Spinal cord (tissue), 10 donors: ENCODE results near the gene C17orf113. TPM values are rescaled to one million over a fixed set of nuclear protein-coding genes. Genes with fewer than 3 reads are reported as not detected.

Experiments
- DNase-seq, 6 donors: peaks; one replicate each; pipeline versions ENCODE4 v3.0.0 to v3.0.0-alpha.2; 2013 to 2015; ENCODE audit warnings: low spot score in 6 of 6, low read depth in 4 of 6
- H3K27ac ChIP-seq: one replicate; pipeline ENCODE4 v1.5.1; 2013; ENCODE audit warnings: low read depth, low read length, control low read depth
- H3K27me3 ChIP-seq: one replicate; pipeline ENCODE4 v1.6.1; 2013; ENCODE audit warnings: low read length; ENCODE audit not compliant: control insufficient read depth, insufficient read depth
- H3K36me3 ChIP-seq: one replicate; pipeline ENCODE4 v1.6.1; 2013; ENCODE audit warnings: low read length; ENCODE audit not compliant: control insufficient read depth, insufficient read depth
- H3K4me1 ChIP-seq: one replicate; pipeline ENCODE4 v1.6.1; 2013; ENCODE audit warnings: low read length; ENCODE audit not compliant: control insufficient read depth, insufficient read depth
- H3K4me3 ChIP-seq: one replicate; pipeline ENCODE4 v1.5.1; 2013; ENCODE audit warnings: low read depth, low read length, control low read depth
- H3K9me3 ChIP-seq: one replicate; pipeline ENCODE4 v1.6.1; 2013; ENCODE audit warnings: low read length; ENCODE audit not compliant: control insufficient read depth, insufficient read depth
- WGBS: methylation state at CpG from one replicate; pipeline ENCODE4 v1.1.5; 2013; ENCODE audit warnings: missing lambda C conversion rate; ENCODE audit not compliant: insufficient coverage; 5-methylcytosine and 5-hydroxymethylcytosine counted together
- polyA plus RNA-seq, 2 donors: library from polyadenylated mRNA; unstranded; fragments of 120-200 nt; gene quantifications; one replicate each; pipeline ENCODE4 v1.2.1, GENCODE V29; 2013; ENCODE audit not compliant: insufficient read length in 2 of 2
- total RNA-seq, 2 donors: library from RNA; depleted of rRNA in 1 of 2; stranded (reverse); fragments of 120-200 nt in 1 of 2; fragments of >200 nt in 1 of 2; gene quantifications; one replicate each; pipeline versions ENCODE4 v1.2.3 to v1.2.4, GENCODE V29; 2013 to 2014
- donor health status: healthy.

C17orf113 gene
- total and polyA plus RNA-seq, 4 donors: 3.0 to 4.5 (median 3.2) TPM

GRCh38 chr17:42045719-42046118, 4.7 kb downstream of the C17orf113 start:
- no peak overlapping the region for H3K27ac ChIP-seq
- no peaks in the 10 kb centered on the region for H3K9me3 ChIP-seq
- H3K4me1 ChIP-seq: peaks cover 14% of the 10 kb centered on the region
- H3K27me3 ChIP-seq: no peaks in the 10 kb centered on the region
- H3K36me3 ChIP-seq: peaks cover 18% of the 10 kb centered on the region
- H3K4me3 ChIP-seq: no peak overlapping the region
- WGBS: 61% methylated on average over 1 of the region's 1 CpG
- no peak for DNase-seq

- WGBS: 93% methylated on average over 19 of the region's 20 CpGs
- Histone ChIP-seq H3K4me3 (no peak overlapping the region), H3K27ac (no peak overlapping the region), H3K4me1 (peaks cover 6% of the 10 kb centered on the region), H3K27me3 (no peaks in the 10 kb centered on the region), H3K36me3 (peaks cover 26% of the 10 kb centered on the region), H3K9me3 (no peaks in the 10 kb centered on the region)
- DNase-seq: no peak
These were observed 7.6 kb downstream of the C17orf113 start for GRCh38 chr17:42042598-42043319.

- no peaks in the 10 kb centered on the region for H3K9me3 ChIP-seq
- DNase-seq: no peak
- H3K4me3 ChIP-seq: no peak overlapping the region
- H3K4me1 ChIP-seq: peaks cover 6% of the 10 kb centered on the region
- H3K27ac ChIP-seq: no peak overlapping the region
- H3K36me3 ChIP-seq: peaks cover 28% of the 10 kb centered on the region
- no peaks in the 10 kb centered on the region for H3K27me3 ChIP-seq
These were observed 8.8 kb downstream of the C17orf113 start for GRCh38 chr17:42041619-42042018.

DNA sequence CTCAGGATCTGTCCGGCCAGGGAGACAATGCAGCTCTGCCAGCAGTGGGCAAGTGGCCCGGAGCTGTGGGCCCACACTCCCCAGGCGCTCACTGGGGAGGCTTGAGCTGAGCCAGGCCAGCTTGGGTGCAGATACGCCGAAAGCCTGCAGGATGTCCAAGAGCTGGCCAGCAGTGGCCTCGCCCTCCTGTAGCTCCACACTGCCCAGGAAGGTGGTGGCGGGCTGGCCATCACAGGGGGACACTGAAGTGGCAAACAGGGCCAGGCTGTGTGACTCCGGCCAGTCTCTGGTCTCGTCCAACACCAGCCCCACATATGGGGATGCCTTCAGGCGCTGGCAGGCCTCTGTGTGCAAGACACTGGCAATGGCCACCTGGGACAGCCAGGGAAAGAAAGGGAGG, 9.6 kb downstream of the C17orf113 start:
- peaks cover 6% of the 10 kb centered on the region for H3K4me1 ChIP-seq
- 96% methylated on average over 10 of the region's 10 CpGs for WGBS
- DNase-seq: no peak
- no peak overlapping the region for H3K4me3 ChIP-seq
- H3K9me3 ChIP-seq: no peaks in the 10 kb centered on the region
- peaks cover 28% of the 10 kb centered on the region for H3K36me3 ChIP-seq
- no peak overlapping the region for H3K27ac ChIP-seq
- H3K27me3 ChIP-seq: no peaks in the 10 kb centered on the region

DNA sequence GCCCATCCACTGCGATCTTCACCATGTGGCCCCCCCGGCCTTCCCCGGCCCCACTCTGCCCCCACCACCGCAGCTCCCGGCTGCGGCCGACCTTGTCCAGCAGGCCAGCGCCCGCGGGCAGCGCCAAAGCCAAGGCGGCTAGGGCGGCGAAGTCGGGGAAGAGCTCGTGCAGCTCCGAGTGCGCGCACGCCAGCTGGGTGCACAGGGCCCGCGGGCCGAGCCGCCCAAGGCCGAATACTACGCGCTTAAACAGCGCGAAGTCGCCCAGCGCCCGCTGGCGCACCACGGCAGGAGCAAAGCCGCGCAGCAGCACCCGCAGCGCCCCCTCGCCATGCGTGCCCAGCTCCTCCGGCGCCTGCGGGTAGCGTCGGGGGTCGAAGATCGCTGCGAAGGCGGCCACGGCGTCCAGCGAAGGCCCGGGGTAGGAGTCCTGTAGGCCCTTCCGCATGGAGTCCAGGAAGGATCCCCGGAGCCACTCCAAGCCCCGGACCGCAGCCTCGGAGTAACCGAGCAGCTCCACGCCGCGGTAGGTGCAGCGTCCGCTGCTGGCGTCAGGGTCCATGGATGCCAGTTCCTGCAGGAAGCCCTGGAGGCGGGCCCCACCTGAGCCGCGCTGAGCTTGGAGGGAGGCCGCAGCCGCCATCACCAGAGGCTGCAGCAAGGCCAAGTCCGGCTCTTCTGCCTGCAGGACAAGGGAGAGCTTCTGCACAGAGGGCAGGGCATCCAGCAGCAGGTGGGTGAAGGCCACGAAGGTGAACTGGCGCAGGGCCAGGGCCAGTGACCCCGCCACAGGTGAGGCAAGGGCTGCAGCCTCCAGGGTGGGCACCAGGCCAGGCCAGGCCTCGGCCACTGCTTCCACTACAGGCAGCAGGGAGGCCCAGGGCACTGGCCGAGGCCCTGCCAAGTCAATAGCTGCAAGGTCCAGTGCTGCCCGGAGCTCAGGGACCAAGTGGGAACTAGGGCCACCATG, 10.3 kb downstream of the C17orf113 start:
- H3K27ac ChIP-seq: no peak overlapping the region
- DNase-seq: no peak
- peaks cover 28% of the 10 kb centered on the region for H3K36me3 ChIP-seq
- H3K27me3 ChIP-seq: no peaks in the 10 kb centered on the region
- H3K9me3 ChIP-seq: no peaks in the 10 kb centered on the region
- no peak overlapping the region for H3K4me3 ChIP-seq
- 38% methylated on average over 77 of the region's 77 CpGs for WGBS
- peaks cover 6% of the 10 kb centered on the region for H3K4me1 ChIP-seq

- Histone ChIP-seq H3K27ac (no peak overlapping the region), H3K27me3 (no peaks in the 10 kb centered on the region), H3K9me3 (no peaks in the 10 kb centered on the region), H3K36me3 (peaks cover 26% of the 10 kb centered on the region), H3K4me1 (peaks cover 6% of the 10 kb centered on the region), H3K4me3 (no peak overlapping the region)
- DNase-seq: no peak
- 75% methylated on average over 3 of the region's 5 CpGs for WGBS
These were observed 12.0 kb downstream of the C17orf113 start for GRCh38 chr17:42038221-42038973.

- H3K36me3 ChIP-seq: peaks cover 3% of the 10 kb centered on the region
- WGBS: 25% methylated on average over 4 of the region's 6 CpGs
- DNase-seq: no peak
- no peaks in the 10 kb centered on the region for H3K27me3 ChIP-seq
- no peak overlapping the region for H3K4me3 ChIP-seq
- no peaks in the 10 kb centered on the region for H3K4me1 ChIP-seq
- no peak overlapping the region for H3K27ac ChIP-seq
- H3K9me3 ChIP-seq: no peaks in the 10 kb centered on the region
These were observed 16.3 kb downstream of the C17orf113 start for GRCh38 chr17:42034059-42034458.

DNA sequence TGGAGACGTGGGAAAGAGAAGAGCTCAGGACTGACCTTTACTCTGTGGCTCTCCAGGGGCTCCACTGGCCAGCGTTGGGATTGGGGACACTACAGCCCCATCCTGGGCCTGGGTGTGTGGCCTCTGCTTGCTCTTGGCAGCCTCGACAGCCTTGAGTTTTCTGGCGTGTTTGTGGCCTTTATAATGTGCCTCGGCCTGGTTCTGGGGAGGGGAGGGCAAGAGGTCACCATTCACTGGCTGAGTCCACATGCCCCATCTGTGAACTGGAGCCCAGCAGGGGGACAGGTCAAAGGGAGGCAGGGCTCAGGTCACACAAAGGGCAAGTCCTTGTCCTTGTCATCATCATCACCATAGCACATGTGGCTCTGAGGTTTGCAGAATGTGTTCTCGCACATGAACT, 18.8 kb downstream of the C17orf113 start:
- no peaks in the 10 kb centered on the region for H3K9me3 ChIP-seq
- peaks cover 18% of the 10 kb centered on the region for H3K4me1 ChIP-seq
- DNase-seq: no peak
- H3K27ac ChIP-seq: no peak overlapping the region
- WGBS: 11% methylated on average over 5 of the region's 6 CpGs
- H3K27me3 ChIP-seq: no peaks in the 10 kb centered on the region
- H3K4me3 ChIP-seq: no peak overlapping the region
- peaks cover 3% of the 10 kb centered on the region for H3K36me3 ChIP-seq

DNA sequence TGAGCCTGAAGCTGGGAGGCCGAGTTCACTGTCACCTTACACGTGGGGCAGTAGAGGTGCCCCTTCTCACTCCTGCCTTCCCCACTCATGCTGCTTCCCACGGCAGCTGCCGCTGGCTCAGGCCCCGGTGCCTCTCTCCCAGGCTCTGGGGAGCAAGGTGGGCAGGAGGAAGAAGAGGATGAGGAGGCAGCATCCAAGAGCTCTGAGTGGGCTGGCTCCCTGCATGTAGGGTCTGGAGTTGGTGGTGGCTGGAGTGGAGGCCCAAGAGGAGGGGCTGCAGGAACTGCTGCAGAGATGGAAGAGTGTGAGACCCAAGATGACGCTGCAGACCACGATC, 21.6 kb downstream of the C17orf113 start:
- Histone ChIP-seq H3K9me3 (no peaks in the 10 kb centered on the region), H3K4me3 (no peak overlapping the region), H3K27ac (no peak overlapping the region), H3K4me1 (peaks cover 30% of the 10 kb centered on the region), H3K36me3 (peaks cover 19% of the 10 kb centered on the region), H3K27me3 (no peaks in the 10 kb centered on the region)
- WGBS: 67% methylated on average over 5 of the region's 7 CpGs
- no peak for DNase-seq
